Stimulated activated CD4-positive, alpha-beta T cell treated with anti-CD3 and anti-CD28 coated beads, Interleukin-1b, Interleukin-23, amount 100 ng/mL, for 4 hours (primary cell): ENCODE measurements around the gene MAMDC4.

Experiments used
- DNase-seq, 2 donors: peaks; one replicate each; pipeline ENCODE4 v3.0.0-alpha.2; 2020; ENCODE audit warnings: low read depth in 2 of 2

Gene MAMDC4

DNA sequence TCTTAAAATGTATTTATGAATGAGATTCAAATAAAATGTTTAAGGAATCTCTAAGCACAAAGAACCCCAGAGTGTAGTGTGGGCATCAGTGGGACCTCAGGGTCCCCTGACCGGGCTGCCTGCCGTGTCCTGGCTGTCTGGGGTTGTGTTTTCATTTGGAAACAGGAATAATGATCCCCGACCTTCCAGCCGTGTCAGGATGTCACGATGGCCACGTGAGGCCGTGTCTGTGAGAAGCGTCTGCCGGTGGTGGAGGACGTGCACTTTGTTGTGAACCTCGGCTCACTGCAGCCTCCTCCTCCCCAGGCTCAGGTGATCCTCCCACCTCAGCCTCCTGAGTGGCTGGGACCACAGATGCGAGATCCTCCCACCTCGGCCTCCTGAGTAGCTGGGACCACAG is 38.5 kb downstream of the MAMDC4 start:
- DNase-seq = no peak

DNA sequence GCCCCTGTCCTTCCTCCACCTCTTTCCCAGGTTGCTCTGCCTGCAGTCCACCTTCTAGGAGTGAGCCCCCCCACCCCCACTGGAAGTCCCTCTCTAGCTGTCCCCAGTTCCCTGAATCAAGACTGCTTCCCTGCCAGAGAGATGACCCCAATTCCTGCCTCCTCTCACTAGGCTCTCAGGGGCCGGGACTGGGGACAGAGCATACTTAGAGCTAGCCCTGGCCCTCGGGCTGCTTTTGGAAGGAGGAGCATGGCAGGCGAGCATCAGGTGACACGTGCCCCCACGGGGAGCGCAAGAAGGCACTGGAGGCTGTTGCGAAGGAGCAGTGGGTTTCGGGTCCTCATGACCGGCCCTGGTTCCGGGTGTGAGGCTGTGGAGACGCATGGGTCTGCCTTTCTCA is 43.9 kb downstream of the MAMDC4 start:
- no peak for DNase-seq

- DNase-seq = no peak
These were observed 46.4 kb downstream of the MAMDC4 start for GRCh38 chr9:136898483-136899100.

GRCh38 chr9:136899196-136899595 is 47.0 kb downstream of the MAMDC4 start:
- no peak for DNase-seq

DNA sequence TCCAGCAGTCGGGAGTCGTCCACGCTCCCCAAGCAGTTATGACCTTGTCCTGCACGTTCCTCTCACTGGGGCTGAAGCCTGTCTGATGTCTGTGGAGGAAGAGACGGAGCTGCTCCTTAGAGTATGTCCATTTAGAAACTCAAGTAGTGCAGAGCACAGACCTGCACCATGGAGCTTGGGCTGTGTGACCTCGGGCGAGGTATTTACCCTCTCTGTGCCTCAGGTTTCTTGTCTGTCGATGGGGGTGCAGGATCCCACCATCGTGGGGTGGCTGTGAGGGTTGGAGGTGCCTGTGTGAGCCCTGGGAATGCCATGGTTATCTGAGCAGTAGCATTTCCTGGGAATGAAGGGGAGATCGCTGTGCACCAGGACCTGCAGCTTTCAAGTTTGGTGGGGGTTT is 48.4 kb downstream of the MAMDC4 start:
- DNase-seq = no peak

DNA sequence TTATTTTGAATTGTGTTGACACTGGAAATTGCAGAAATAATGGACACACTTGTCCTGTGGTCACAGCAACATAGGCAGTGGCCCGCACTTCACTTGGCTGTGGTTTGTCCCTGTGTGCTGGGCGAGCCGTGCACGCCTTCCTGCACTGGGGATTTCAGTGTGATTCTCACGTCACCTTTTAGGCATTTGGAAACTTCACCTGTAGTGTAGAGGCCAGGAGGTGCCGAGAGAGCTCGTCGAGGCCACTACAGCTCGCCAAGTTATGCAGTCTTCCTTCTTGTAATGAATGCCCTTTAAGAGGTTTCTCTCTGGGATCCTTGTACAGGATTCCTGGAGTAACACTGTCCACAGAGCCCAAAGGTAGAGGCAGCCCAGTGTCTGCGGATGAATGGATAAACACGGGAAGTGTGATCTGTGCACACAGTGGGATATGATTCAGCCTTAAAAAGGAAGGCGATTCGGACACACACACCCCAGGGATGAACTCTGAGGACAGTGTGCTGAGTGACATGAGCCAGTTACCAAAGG is 48.9 kb downstream of the MAMDC4 start:
- DNase-seq = no peak

DNA sequence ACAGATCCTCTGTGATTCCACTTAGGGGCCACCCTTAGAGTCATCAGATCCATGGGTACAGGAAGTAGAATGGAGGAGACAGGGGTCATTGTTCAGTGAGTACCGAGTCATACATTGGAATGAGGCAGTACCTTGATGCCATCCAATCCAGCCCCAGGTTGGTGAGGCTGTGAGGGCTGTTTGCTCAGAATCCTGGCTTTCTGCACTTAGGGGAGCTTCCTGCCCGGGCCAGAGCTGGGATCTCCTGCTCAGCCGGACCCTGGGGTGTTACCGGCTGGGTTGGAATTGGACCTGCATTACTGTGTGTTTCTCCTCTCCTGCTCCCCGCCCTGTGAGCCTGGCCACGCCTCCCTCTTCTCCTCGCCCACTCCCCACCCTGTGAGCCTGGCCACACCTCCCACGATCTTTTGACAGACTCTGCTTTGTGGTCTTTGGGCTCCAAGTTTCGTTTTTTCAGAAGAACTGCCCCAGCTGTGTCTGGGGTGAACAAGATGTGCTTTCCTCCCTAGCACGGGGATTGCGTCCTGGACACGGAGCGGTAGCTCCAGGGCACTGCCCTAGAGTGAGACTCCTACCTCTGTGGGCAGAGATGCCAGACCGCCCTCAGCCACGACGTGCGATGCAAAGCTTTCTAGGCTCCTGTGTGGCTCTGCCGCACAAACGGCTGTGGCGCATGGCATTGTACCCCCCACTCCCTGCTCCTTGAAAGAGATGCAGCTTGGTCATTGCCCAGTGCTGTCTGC is 49.5 kb downstream of the MAMDC4 start:
- peak; percentile 64 to 68 for DNase-seq

DNA sequence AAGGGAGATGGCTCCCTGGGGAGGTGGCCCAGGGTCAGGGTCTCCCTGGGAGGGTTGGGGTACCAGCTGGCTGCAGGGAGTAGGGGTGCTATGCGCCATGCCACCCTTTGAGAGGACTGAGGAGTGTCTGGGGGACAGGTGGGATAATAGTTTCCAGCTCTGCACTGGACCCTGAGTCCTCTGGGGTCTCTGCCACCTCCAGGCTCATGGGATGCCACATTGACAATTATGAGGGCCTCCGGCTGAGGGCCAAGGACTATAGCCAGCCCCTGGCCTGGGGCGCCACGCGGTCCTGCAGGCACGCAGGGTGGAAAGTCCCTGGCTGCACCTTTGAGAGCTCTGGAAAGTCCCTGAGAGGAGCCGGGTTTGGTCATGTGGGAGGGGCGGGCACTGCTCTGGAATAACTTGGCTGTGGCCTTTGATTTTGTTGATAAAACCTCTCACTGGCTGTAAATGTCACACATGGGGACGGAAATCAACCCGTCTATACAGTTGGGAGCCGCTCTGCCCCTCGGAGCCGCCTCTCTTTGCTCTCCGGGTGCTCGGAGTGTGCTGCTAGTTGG is 50.2 kb downstream of the MAMDC4 start:
- DNase-seq = peak; percentile 76 to 79

GRCh38 chr9:136903041-136903554 is 51.0 kb downstream of the MAMDC4 start:
- DNase-seq = no peak

- DNase-seq = no peak
These were observed 54.1 kb downstream of the MAMDC4 start for GRCh38 chr9:136906266-136906665.

DNA sequence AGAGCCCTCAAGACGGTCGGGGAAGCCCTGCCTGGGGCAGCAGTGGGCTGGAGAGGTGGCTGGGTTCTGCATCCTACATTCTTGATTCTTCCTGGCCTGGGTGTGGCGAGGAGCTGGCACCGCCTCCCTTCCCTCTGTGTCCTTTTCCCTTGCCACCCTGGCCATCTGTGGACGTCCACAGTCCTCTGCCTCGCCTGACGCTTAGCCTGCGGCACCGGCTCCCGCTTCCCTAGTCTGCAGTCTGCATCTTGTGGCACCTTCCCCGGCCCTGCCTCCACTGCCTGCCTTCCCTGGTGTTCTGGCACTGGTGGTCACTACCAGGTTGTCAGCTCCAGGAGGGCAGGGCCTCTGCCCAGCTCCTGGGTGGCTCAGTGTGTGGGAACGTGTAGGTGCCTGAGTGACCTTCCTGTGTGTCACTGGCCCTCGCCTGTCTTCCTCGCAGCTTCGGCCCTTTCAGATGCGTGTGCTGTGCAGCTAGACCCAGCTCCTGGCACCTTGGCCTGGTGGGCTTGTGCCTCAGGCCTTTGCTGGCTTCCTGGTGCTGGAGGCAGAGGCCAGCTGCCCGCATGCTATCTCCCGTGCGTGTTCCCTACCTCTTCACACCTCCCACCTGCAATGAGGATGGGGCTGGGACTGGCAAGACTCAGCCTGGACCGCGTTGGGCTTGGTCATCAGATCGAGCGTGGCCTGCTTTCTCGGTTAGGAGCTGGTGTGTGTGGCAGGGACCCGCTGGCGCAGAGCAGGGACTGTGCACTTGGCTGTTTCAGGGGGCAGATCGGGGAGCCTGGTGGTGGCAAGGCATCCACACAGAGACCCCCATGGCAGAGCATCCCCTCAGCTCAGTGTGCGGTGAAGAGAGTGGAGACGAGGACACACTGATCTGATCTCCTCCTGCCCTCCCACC is 55.1 kb downstream of the MAMDC4 start:
- DNase-seq = no peak
